ENCODE results near the gene FRMD5. TPM values are rescaled to one million over a fixed set of nuclear protein-coding genes. Genes with fewer than 3 reads are reported as not detected.

FRMD5 gene
- total RNA-seq, 1 experiment from 2014 or later, result 6.5 TPM

DNA sequence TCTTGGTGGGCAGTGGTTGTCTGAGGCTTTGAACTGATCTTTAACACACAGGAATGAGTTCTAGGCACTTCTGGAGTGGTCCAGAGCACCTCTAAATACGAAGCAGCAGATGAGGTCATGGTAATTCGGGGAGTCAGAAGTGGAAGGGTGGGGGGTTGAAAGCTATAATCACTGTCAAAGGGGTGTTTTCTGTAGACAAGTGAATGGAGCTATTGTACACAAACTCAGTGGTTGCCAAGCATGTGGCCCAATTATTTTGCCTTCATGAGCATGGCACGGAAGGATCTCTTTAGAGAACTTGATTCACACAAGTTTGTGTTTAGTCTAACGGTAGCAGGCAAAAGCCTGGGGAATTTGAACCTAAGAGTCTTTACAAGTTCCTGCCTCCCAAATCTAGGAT is 6.3 kb downstream of the FRMD5 start:
- H3K27me3 ChIP-seq (ENCODE audit: insufficient read depth, low read depth), result no peaks in the 10 kb centered on the region
- TF ChIP-seq EZH2 (IDR thresholded peaks at IDR 0.05; ENCODE audit: low read depth), result no peak
- TF ChIP-seq, protein P1, sequence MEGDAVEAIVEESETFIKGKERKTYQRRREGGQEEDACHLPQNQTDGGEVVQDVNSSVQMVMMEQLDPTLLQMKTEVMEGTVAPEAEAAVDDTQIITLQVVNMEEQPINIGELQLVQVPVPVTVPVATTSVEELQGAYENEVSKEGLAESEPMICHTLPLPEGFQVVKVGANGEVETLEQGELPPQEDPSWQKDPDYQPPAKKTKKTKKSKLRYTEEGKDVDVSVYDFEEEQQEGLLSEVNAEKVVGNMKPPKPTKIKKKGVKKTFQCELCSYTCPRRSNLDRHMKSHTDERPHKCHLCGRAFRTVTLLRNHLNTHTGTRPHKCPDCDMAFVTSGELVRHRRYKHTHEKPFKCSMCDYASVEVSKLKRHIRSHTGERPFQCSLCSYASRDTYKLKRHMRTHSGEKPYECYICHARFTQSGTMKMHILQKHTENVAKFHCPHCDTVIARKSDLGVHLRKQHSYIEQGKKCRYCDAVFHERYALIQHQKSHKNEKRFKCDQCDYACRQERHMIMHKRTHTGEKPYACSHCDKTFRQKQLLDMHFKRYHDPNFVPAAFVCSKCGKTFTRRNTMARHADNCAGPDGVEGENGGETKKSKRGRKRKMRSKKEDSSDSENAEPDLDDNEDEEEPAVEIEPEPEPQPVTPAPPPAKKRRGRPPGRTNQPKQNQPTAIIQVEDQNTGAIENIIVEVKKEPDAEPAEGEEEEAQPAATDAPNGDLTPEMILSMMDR (conservative IDR thresholded peaks at IDR 0.05), result no peak
- no peak overlapping the region for H3K4me2 ChIP-seq
- H4K20me1 ChIP-seq (ENCODE audit: insufficient read depth), result no peaks in the 10 kb centered on the region
- CTCF ChIA-PET, result no interaction called here
- BruUV-seq (replicated peaks), result no TSS peak
- no peaks in the 10 kb centered on the region for H3K36me3 ChIP-seq (ENCODE audit: low read depth)
- DNase-seq, result no peak
- POLR2A ChIA-PET (ENCODE audit: unreplicated experiment), result no interaction called here
- H3K79me2 ChIP-seq (ENCODE audit: low read depth), result peaks cover 8% of the 10 kb centered on the region
- peaks cover 16% of the 10 kb centered on the region; the same call in 1 of the 2 replicates for H3K4me1 ChIP-seq (replicated peaks; ENCODE audit: insufficient read depth)
- no peak overlapping the region for H2AFZ ChIP-seq
- H3F3A ChIP-seq (ENCODE audit: insufficient read depth, low read depth), result peaks cover 3% of the 10 kb centered on the region; the same call in 1 of the 2 replicates
- H3K4me3 ChIP-seq, result no peak overlapping the region
- intact Hi-C loops (cut with micrococcal nuclease; ENCODE audit: unreplicated experiment), result no loop called here
- H3K9me3 ChIP-seq (ENCODE audit: insufficient read depth, low read depth), result no peaks in the 10 kb centered on the region
- H3K9me2 ChIP-seq (ENCODE audit: insufficient read depth), result no peaks in the 10 kb centered on the region
- no peak overlapping the region for H3K27ac ChIP-seq

DNA sequence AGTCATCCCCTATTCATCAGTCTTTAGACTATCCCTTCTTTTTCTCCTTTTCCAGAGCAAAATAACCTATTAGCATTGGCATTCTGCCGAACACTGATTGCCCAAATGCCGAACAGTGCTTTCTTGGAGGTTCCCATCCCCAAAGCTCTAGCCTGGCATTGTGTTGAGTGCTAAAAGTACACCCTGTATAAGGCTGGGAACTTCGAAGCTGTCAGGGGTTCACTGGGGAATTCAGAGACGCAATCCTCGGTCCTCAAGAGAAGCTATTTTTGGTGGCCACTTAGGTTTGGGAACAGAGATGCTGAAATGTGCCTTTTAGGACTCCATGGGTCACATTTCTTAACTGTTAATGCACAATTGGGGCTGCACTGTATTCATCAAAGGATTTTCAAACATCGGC is 8.4 kb downstream of the FRMD5 start:
- intact Hi-C loops (cut with micrococcal nuclease; ENCODE audit: unreplicated experiment), result no loop called here
- Histone ChIP-seq H3K9me2 (ENCODE audit: insufficient read depth) (no peaks in the 10 kb centered on the region), H2AFZ (no peak overlapping the region), H3K9me3 (ENCODE audit: insufficient read depth, low read depth) (no peaks in the 10 kb centered on the region), H3K79me2 (ENCODE audit: low read depth) (no peaks in the 10 kb centered on the region; the same call in 1 of the 2 replicates), H3K36me3 (ENCODE audit: low read depth) (no peaks in the 10 kb centered on the region), H3K27ac (no peak overlapping the region), H3F3A (ENCODE audit: insufficient read depth, low read depth) (no peaks in the 10 kb centered on the region), H3K4me1 (replicated peaks; ENCODE audit: insufficient read depth) (no peaks in the 10 kb centered on the region), H3K4me2 (no peak overlapping the region), H4K20me1 (ENCODE audit: insufficient read depth) (no peaks in the 10 kb centered on the region), H3K27me3 (ENCODE audit: insufficient read depth, low read depth) (no peaks in the 10 kb centered on the region), H3K4me3 (no peak overlapping the region)
- ChIA-PET POLR2A (ENCODE audit: unreplicated experiment) (no interaction called here), CTCF (interaction anchor here (0.7 kb wide), 1 partner anchor 55 kb away, joined by 6 read pairs; no protein-coding TSS in a partner anchor)
- no peak for TF ChIP-seq EZH2 (IDR thresholded peaks at IDR 0.05; ENCODE audit: low read depth)
- TF ChIP-seq, protein P1 (conservative IDR thresholded peaks at IDR 0.05), result no peak
- BruUV-seq (replicated peaks), result no TSS peak
- no peak for DNase-seq

DNA sequence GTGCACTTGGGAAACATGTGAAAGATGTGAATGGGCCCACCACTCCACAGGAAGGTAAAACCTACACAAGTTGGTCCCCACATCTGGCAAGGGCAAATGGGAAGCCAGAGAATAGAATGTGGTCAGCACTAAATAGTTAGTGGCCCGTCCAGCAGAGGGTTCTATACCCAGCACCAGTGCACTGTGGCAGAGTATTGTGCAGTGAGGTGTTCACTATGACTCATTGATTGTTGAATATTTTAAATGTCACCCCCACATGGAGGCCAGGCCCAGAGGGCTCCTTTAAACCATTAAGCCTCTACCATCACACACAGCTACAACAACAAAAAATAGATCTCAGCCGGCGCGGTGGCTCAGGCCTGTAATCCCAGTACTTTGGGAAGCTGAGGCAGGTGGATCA is 11.7 kb downstream of the FRMD5 start:
- Histone ChIP-seq H3K4me1 (replicated peaks; ENCODE audit: insufficient read depth) (no peaks in the 10 kb centered on the region), H3K36me3 (ENCODE audit: low read depth) (no peaks in the 10 kb centered on the region), H2AFZ (no peak overlapping the region), H3K9me3 (ENCODE audit: insufficient read depth, low read depth) (no peaks in the 10 kb centered on the region), H3K9me2 (ENCODE audit: insufficient read depth) (no peaks in the 10 kb centered on the region), H4K20me1 (ENCODE audit: insufficient read depth) (no peaks in the 10 kb centered on the region), H3K27ac (no peak overlapping the region), H3K27me3 (ENCODE audit: insufficient read depth, low read depth) (no peaks in the 10 kb centered on the region), H3K4me2 (no peak overlapping the region), H3F3A (ENCODE audit: insufficient read depth, low read depth) (no peaks in the 10 kb centered on the region), H3K4me3 (no peak overlapping the region), H3K79me2 (ENCODE audit: low read depth) (no peaks in the 10 kb centered on the region)
- no peak for DNase-seq
- no TSS peak for BruUV-seq (replicated peaks)
- intact Hi-C loops (cut with micrococcal nuclease; ENCODE audit: unreplicated experiment), result no loop called here
- TF ChIP-seq EZH2 (IDR thresholded peaks at IDR 0.05; ENCODE audit: low read depth), result no peak
- TF ChIP-seq, protein P1 (conservative IDR thresholded peaks at IDR 0.05), result no peak
- ChIA-PET CTCF (no interaction called here), POLR2A (ENCODE audit: unreplicated experiment) (no interaction called here)
